AG04450 (cell line): Measurements from ENCODE around the gene CLCN3. TPM values are rescaled to one million over a fixed set of nuclear protein-coding genes. Genes with fewer than 3 reads are reported as not detected.

Source experiments
- CTCF ChIA-PET: fragments of 300-600, 350-600 bp; formaldehyde crosslinking; extraction: SDS; loops from one replicate; lab custom pipeline; 2022; ENCODE audit warnings: antibody characterized with exemption, inconsistent platforms; lab: Charles Lee
- POLR2A ChIA-PET: fragments of 350-600 bp; formaldehyde crosslinking; extraction: SDS; loops from one replicate; lab custom pipeline; 2021; ENCODE audit warnings: antibody characterized with exemption, inconsistent platforms; lab: Yijun Ruan, JAX
- DNase-seq: peaks from one replicate; pipeline ENCODE4 v3.0.0-alpha.2; 2011; ENCODE audit warnings: low read depth, low spot score
- H3K27ac ChIP-seq: one replicate; pipeline ENCODE4 v1.5.1; 2012; ENCODE audit warnings: low read depth, low read length, control low read depth
- H3K27me3 ChIP-seq: one replicate; pipeline ENCODE4 v1.6.0; 2012; ENCODE audit warnings: low read length; ENCODE audit not compliant: control insufficient read depth, insufficient read depth
- H3K4me3 ChIP-seq: 2 replicates; pipeline ENCODE4 v1.5.1; 2011; ENCODE audit warnings: mild to moderate bottlenecking, low read depth, low read length, control low read depth
- H3K9me3 ChIP-seq: 2 replicates; pipeline ENCODE4 v1.5.1; 2012; ENCODE audit warnings: low read length; ENCODE audit not compliant: control insufficient read depth, insufficient read depth
- CTCF ChIP-seq: IDR thresholded peaks from 2 replicates; pipeline ENCODE4 v1.5.1; 2011; ENCODE audit warnings: low read depth, low read length, control low read depth, inconsistent platforms
- polyA plus RNA-seq: library from polyadenylated mRNA; depleted of rRNA; stranded (reverse); fragments of >200 nt; gene quantifications from 2 replicates; pipeline ENCODE4 v1.2.3, GENCODE V29; 2011

Gene CLCN3
- polyA plus RNA-seq, 1 experiment = 36.5 TPM

GRCh38 chr4:169626331-169627282 lies 6.2 kb downstream of the CLCN3 start:
- CTCF ChIA-PET = interaction anchor here (1.2 to 1.7 kb wide), 2 partner anchors 14 to 60 kb away, joined by 3 to 10 read pairs; partner anchors contain the start of gene NEK1
- Histone ChIP-seq H3K27me3 (no peaks in the 10 kb centered on the region), H3K4me3 (no peak overlapping the region), H3K27ac (no peak overlapping the region), H3K9me3 (no peaks in the 10 kb centered on the region; the same call in 1 of the 2 replicates)
- POLR2A ChIA-PET = no interaction called here
- no peak for TF ChIP-seq CTCF
- DNase-seq = no peak

- H3K27me3 ChIP-seq = no peaks in the 10 kb centered on the region
- CTCF ChIA-PET = interaction anchor here (1.2 to 1.7 kb wide), 2 partner anchors 14 to 61 kb away, joined by 3 to 10 read pairs; partner anchors contain the start of gene NEK1
- POLR2A ChIA-PET = no interaction called here
- H3K27ac ChIP-seq = no peak overlapping the region
- H3K9me3 ChIP-seq = no peaks in the 10 kb centered on the region; the same call in 1 of the 2 replicates
- no peak overlapping the region for H3K4me3 ChIP-seq
- no peak for TF ChIP-seq CTCF
- DNase-seq = no peak
These were observed 6.9 kb downstream of the CLCN3 start for GRCh38 chr4:169627307-169627706.

DNA sequence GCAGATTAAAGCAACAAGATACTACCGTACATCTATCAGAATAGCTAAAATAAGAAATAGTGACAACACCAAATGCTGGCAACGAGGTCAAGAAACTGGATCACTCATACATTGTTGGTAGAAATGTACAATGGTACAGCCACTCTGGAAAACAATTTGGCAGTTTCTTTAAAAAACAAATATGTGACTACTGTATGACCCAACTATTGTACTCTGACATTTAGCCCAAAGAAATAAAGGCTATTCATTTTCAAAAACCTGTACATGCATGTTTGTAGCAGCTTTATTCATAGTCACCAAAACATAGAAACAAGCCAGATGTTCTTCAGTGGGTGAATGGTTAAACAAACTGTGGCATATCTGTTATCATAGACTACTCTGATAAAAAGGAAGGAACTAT lies 8.2 kb downstream of the CLCN3 start:
- no peak for DNase-seq
- TF ChIP-seq CTCF = no peak
- H3K27ac ChIP-seq = no peak overlapping the region
- POLR2A ChIA-PET = no interaction called here
- H3K27me3 ChIP-seq = no peaks in the 10 kb centered on the region
- no peak overlapping the region for H3K4me3 ChIP-seq
- no peaks in the 10 kb centered on the region; the same call in 1 of the 2 replicates for H3K9me3 ChIP-seq
- CTCF ChIA-PET = interaction anchor here (1.8 kb wide), 1 partner anchor 16 kb away, joined by 5 read pairs; the partner anchor contains the start of gene NEK1

- no peaks in the 10 kb centered on the region for H3K27me3 ChIP-seq
- CTCF ChIA-PET = interaction anchor here (1.1 to 1.8 kb wide), 2 partner anchors 10 to 17 kb away, joined by 3 to 5 read pairs; partner anchors contain the start of genes CLCN3 and NEK1
These were observed 9.7 kb downstream of the CLCN3 start for GRCh38 chr4:169630069-169630468.

More at GRCh38 chr4:169630069-169630468, 9.7 kb downstream of the CLCN3 start:
- no peak for DNase-seq
- Histone ChIP-seq H3K27ac (no peak overlapping the region), H3K4me3 (no peak overlapping the region), H3K9me3 (no peaks in the 10 kb centered on the region; the same call in 1 of the 2 replicates)
- TF ChIP-seq CTCF = no peak
- POLR2A ChIA-PET = no interaction called here
